Renal pelvis (tissue), 12 donors: ENCODE results near the gene PLEKHB1. TPM values are rescaled to one million over a fixed set of nuclear protein-coding genes. Genes with fewer than 3 reads are reported as not detected.

Source experiments
- DNase-seq: peaks from one replicate; pipeline ENCODE4 v3.0.0-alpha.2; 2013
- long read RNA-seq, 16 experiments: transcript quantifications; one replicate each; lab custom pipeline, GENCODE V29; 2026
- polyA plus RNA-seq, 3 donors: library from polyadenylated mRNA; unstranded; fragments of 120-200 nt; gene quantifications; one replicate each; pipeline ENCODE4 v1.2.1, GENCODE V29; 2013; ENCODE audit not compliant: insufficient read length in 3 of 3

PLEKHB1 gene
- polyA plus RNA-seq, result 10 to 100 TPM; 13.0 to 16.7 (median 15.7) TPM
- long read RNA-seq, donor 1, partial matches to known transcripts, result 0 of 4 reads
- long read RNA-seq, donor 1, other reads (novel, unspliced or antisense), result 0 of 4 reads
- long read RNA-seq, donor 2, transcript PLEKHB1-201 (7 exons, 2,016 nt), result major isoform, 5 of 6 reads
- long read RNA-seq, donor 2, partial matches to known transcripts, result 0 of 6 reads
- long read RNA-seq, donor 2, other reads (novel, unspliced or antisense), result 0 of 6 reads
- long read RNA-seq, donor 3, partial matches to known transcripts, result 0 of 3 reads
- long read RNA-seq, donor 3, other reads (novel, unspliced or antisense), result 0 of 3 reads
- long read RNA-seq, donor 4, transcript PLEKHB1-201 (7 exons, 2,016 nt), result major isoform, 7 of 8 reads
- long read RNA-seq, donor 4, partial matches to known transcripts, result 0 of 8 reads
- long read RNA-seq, donor 4, other reads (novel, unspliced or antisense), result 0 of 8 reads
- long read RNA-seq, donor 5, partial matches to known transcripts, result 0 of 4 reads
- long read RNA-seq, donor 5, other reads (novel, unspliced or antisense), result 0 of 4 reads
- long read RNA-seq, donor 6, partial matches to known transcripts, result 38 of 53 reads
- long read RNA-seq, donor 6, other reads (novel, unspliced or antisense), result 11 of 53 reads
- long read RNA-seq, donor 7, transcript PLEKHB1-201 (7 exons, 2,016 nt), result major isoform, 8 of 11 reads
- long read RNA-seq, donor 7, partial matches to known transcripts, result 0 of 11 reads
- long read RNA-seq, donor 7, other reads (novel, unspliced or antisense), result 0 of 11 reads
- long read RNA-seq, donor 8, result 0 reads
- long read RNA-seq, donor 9, transcript PLEKHB1-201 (7 exons, 2,016 nt), result major isoform, 8 of 12 reads
- long read RNA-seq, donor 9, partial matches to known transcripts, result 0 of 12 reads
- long read RNA-seq, donor 9, other reads (novel, unspliced or antisense), result 0 of 12 reads
- long read RNA-seq, donor 10, partial matches to known transcripts, result 17 of 41 reads
- long read RNA-seq, donor 10, other reads (novel, unspliced or antisense), result 20 of 41 reads
- long read RNA-seq, donor 11, partial matches to known transcripts, result 6 of 39 reads
- long read RNA-seq, donor 11, other reads (novel, unspliced or antisense), result 31 of 39 reads
- long read RNA-seq, donor 12, transcript PLEKHB1-201 (7 exons, 2,016 nt), result major isoform, 9 of 10 reads
- long read RNA-seq, donor 12, partial matches to known transcripts, result 0 of 10 reads
- long read RNA-seq, donor 12, other reads (novel, unspliced or antisense), result 0 of 10 reads
- long read RNA-seq, donor 13, partial matches to known transcripts, result 0 of 2 reads
- long read RNA-seq, donor 13, other reads (novel, unspliced or antisense), result 0 of 2 reads
- long read RNA-seq, donor 14, result 0 reads
- long read RNA-seq, donor 15, transcript PLEKHB1-201 (7 exons, 2,016 nt), result major isoform, 6 of 7 reads
- long read RNA-seq, donor 15, partial matches to known transcripts, result 0 of 7 reads
- long read RNA-seq, donor 15, other reads (novel, unspliced or antisense), result 0 of 7 reads
- long read RNA-seq, donor 16, partial matches to known transcripts, result 0 of 5 reads
- long read RNA-seq, donor 16, other reads (novel, unspliced or antisense), result 0 of 5 reads

GRCh38 chr11:73645972-73646631 is at the start of gene PLEKHB1:
TSS of gene PLEKHB1 (plus strand) at chr11:73646581. CDS start at chr11:73646609, 28 bp downstream.
- DNase-seq, result no peak

GRCh38 chr11:73597336-73597955 is 48.9 kb upstream of the PLEKHB1 start:
- DNase-seq, result peak; percentile 9

GRCh38 chr11:73597956-73598718 is 48.2 kb upstream of the PLEKHB1 start, which contains the start of gene FAM168A:
TSS of gene FAM168A (minus strand) at chr11:73598112. CDS start at chr11:73468474, 129,638 bp downstream.
- DNase-seq, result peak; percentile 98

GRCh38 chr11:73598719-73599379 is 47.5 kb upstream of the PLEKHB1 start:
- DNase-seq, result no peak

- no peak for DNase-seq
Measured at GRCh38 chr11:73612601-73613140, 33.7 kb upstream of the PLEKHB1 start.

GRCh38 chr11:73614591-73614990 is 31.8 kb upstream of the PLEKHB1 start:
- DNase-seq, result no peak

GRCh38 chr11:73622926-73623593 is 23.3 kb upstream of the PLEKHB1 start:
- no peak for DNase-seq

- peak; percentile 11 for DNase-seq
Measured at GRCh38 chr11:73623686-73624085, 22.7 kb upstream of the PLEKHB1 start.

- DNase-seq, result peak; percentile 69
Measured at GRCh38 chr11:73625696-73626318, 20.6 kb upstream of the PLEKHB1 start.

- DNase-seq, result no peak
Measured at GRCh38 chr11:73629907-73630306, 16.5 kb upstream of the PLEKHB1 start.

- DNase-seq, result no peak
Measured at GRCh38 chr11:73632996-73633395, 13.4 kb upstream of the PLEKHB1 start.

GRCh38 chr11:73633999-73634398 is 12.4 kb upstream of the PLEKHB1 start:
- DNase-seq, result no peak

- no peak for DNase-seq
Measured at GRCh38 chr11:73635721-73636120, 10.7 kb upstream of the PLEKHB1 start.

- DNase-seq, result no peak
Measured at GRCh38 chr11:73636249-73636648, 10.1 kb upstream of the PLEKHB1 start.

GRCh38 chr11:73637012-73637411 is 9.4 kb upstream of the PLEKHB1 start:
- DNase-seq, result no peak

GRCh38 chr11:73640592-73640991 is 5.8 kb upstream of the PLEKHB1 start:
- no peak for DNase-seq

- DNase-seq, result no peak
Measured at GRCh38 chr11:73641668-73642067, 4.7 kb upstream of the PLEKHB1 start.
